Activated CD4-positive, CD25-positive, alpha-beta regulatory T cell treated with anti-CD3 and anti-CD28 coated beads, Interleukin-2, amount 50 U/mL, for 16 hours (primary cell): Measurements from ENCODE around the gene MSN.
"Not testable (repeated sequence)": the region's sequence is repeated elsewhere in the genome, so short reads cannot be mapped to it uniquely, and the experiment has no call there.

Source experiments
- DNase-seq: peaks from one replicate; pipeline ENCODE4 v3.0.0-alpha.2; 2020; ENCODE audit warnings: low read depth, low spot score

The MSN gene

GRCh38 chrX:65718538-65718937 lies 51.1 kb downstream of the MSN start:
- DNase-seq, result no peak

- no peak for DNase-seq
Observed at GRCh38 chrX:65720381-65720964, 53.0 kb downstream of the MSN start.

- DNase-seq, result no peak
Observed at GRCh38 chrX:65723706-65724105, 56.3 kb downstream of the MSN start.

- DNase-seq, result no peak
Observed at GRCh38 chrX:65726715-65727114, 59.3 kb downstream of the MSN start.

GRCh38 chrX:65731684-65732289 lies 64.3 kb downstream of the MSN start:
- DNase-seq, result no peak

- DNase-seq, result no peak
Observed at GRCh38 chrX:65740909-65741308, 73.5 kb downstream of the MSN start.

- DNase-seq, result no peak
Observed at GRCh38 chrX:65741823-65742222, 74.4 kb downstream of the MSN start.

- no peak for DNase-seq
Observed at GRCh38 chrX:65744965-65745364, 77.5 kb downstream of the MSN start.

GRCh38 chrX:65745427-65745826 lies 78.0 kb downstream of the MSN start:
- no peak for DNase-seq

- DNase-seq, result no peak
Observed at GRCh38 chrX:65745992-65746391, 78.5 kb downstream of the MSN start.

GRCh38 chrX:65750674-65751469 lies 83.4 kb downstream of the MSN start:
- no peak for DNase-seq

GRCh38 chrX:65751519-65751918 lies 84.1 kb downstream of the MSN start:
- no peak for DNase-seq

GRCh38 chrX:65752294-65752693 lies 84.8 kb downstream of the MSN start:
- DNase-seq, result no peak

- no peak for DNase-seq
Observed at GRCh38 chrX:65755786-65756185, 88.3 kb downstream of the MSN start.

GRCh38 chrX:65757943-65758342 lies 90.5 kb downstream of the MSN start:
- no peak for DNase-seq

GRCh38 chrX:65758505-65758904 lies 91.1 kb downstream of the MSN start:
- DNase-seq, result no peak

GRCh38 chrX:65759525-65759924 lies 92.1 kb downstream of the MSN start:
- not testable (repeated sequence) for DNase-seq

- DNase-seq, result no peak
Observed at GRCh38 chrX:65769564-65770292, 102.3 kb downstream of the MSN start.

GRCh38 chrX:65772842-65773241 lies 105.4 kb downstream of the MSN start:
- DNase-seq, result no peak

- no peak for DNase-seq
Observed at GRCh38 chrX:65781845-65782244, 114.4 kb downstream of the MSN start.

- no peak for DNase-seq
Observed at GRCh38 chrX:65783746-65784145, 116.3 kb downstream of the MSN start.
